CD14-positive monocyte (primary cell): ENCODE measurements around the gene KLHL21. TPM values are rescaled to one million over a fixed set of nuclear protein-coding genes. Genes with fewer than 3 reads are reported as not detected.

Source experiments
- DNase-seq, 3 donors: peaks; one replicate each; pipeline ENCODE4 v3.0.0-alpha.2; 2011 to 2022
- H2AFZ ChIP-seq: 2 replicates; pipeline ENCODE4 v1.6.0; 2012; ENCODE audit warnings: mild to moderate bottlenecking, low read depth, low read length, inconsistent platforms; ENCODE audit not compliant: insufficient read depth, poor library complexity, severe bottlenecking
- H3K27ac ChIP-seq, 2 donors: 1 replicate in 1 of 2; 2 replicates in 1 of 2; pipeline ENCODE4 v1.5.1; 2012 to 2013; ENCODE audit warnings: low read length in 2 of 2, control low read depth in 1 of 2, inconsistent platforms in 1 of 2, low read depth in 1 of 2, mild to moderate bottlenecking in 1 of 2
- H3K27me3 ChIP-seq, 2 donors: one replicate each; pipeline versions ENCODE4 v1.6.0 to v1.6.1; 2011 to 2013; ENCODE audit warnings: low read length in 2 of 2; ENCODE audit not compliant: control insufficient read depth in 2 of 2, insufficient read depth in 2 of 2
- H3K36me3 ChIP-seq, 2 donors: replicated peaks in 1 of 2; 1 replicate in 1 of 2; 2 replicates in 1 of 2; pipeline versions ENCODE4 v1.5.1 to v1.6.1; 2012 to 2013; ENCODE audit warnings: low read length in 2 of 2, control low read depth in 1 of 2, inconsistent platforms in 1 of 2, mild to moderate bottlenecking in 1 of 2; ENCODE audit not compliant: insufficient read depth in 2 of 2, control insufficient read depth in 1 of 2
- H3K4me1 ChIP-seq, 2 donors: 1 replicate in 1 of 2; 2 replicates in 1 of 2; pipeline versions ENCODE4 v1.5.1 to v1.6.1; 2012 to 2013; ENCODE audit warnings: low read length in 2 of 2, control low read depth in 1 of 2, inconsistent platforms in 1 of 2, mild to moderate bottlenecking in 1 of 2, moderate library complexity in 1 of 2; ENCODE audit not compliant: insufficient read depth in 2 of 2, control insufficient read depth in 1 of 2
- H3K4me2 ChIP-seq: replicated peaks from 2 replicates; pipeline ENCODE3; 2012; ENCODE audit warnings: low read length, moderate library complexity, mild to moderate bottlenecking; ENCODE audit not compliant: poor library complexity, severe bottlenecking; ENCODE audit errors: extremely low read depth
- H3K4me3 ChIP-seq, 3 experiments: fragments of 200-600 bp in 1 of 3; sonication (generic) in 1 of 3; replicated peaks in 1 of 3; 1 replicate in 2 of 3; 2 replicates in 1 of 3; pipeline ENCODE4 v1.5.1; 2011 to 2013; ENCODE audit warnings: low read length in 3 of 3, mild to moderate bottlenecking in 3 of 3, control low read depth in 2 of 3, low read depth in 2 of 3, inconsistent platforms in 1 of 3, moderate library complexity in 1 of 3
- H3K79me2 ChIP-seq: 2 replicates; pipeline ENCODE4 v1.6.0; 2012; ENCODE audit warnings: mild to moderate bottlenecking, control low read depth, inconsistent platforms, low read length, moderate library complexity; ENCODE audit not compliant: insufficient read depth
- H3K9ac ChIP-seq: 2 replicates; pipeline ENCODE4 v1.6.0; 2017; ENCODE audit warnings: low read length, mild to moderate bottlenecking; ENCODE audit not compliant: insufficient read depth, poor library complexity, severe bottlenecking
- H3K9me3 ChIP-seq, 2 donors: replicated peaks in 1 of 2; 1 replicate in 1 of 2; 2 replicates in 1 of 2; pipeline versions ENCODE4 v1.5.1 to v1.6.1; 2012 to 2013; ENCODE audit warnings: low read length in 2 of 2, control low read depth in 1 of 2; ENCODE audit not compliant: control insufficient read depth in 1 of 2, insufficient read depth in 1 of 2
- H4K20me1 ChIP-seq: 2 replicates; pipeline ENCODE4 v1.6.0; 2012; ENCODE audit warnings: mild to moderate bottlenecking, low read length, control low read depth, moderate library complexity; ENCODE audit not compliant: insufficient read depth
- H3K27ac Mint-ChIP-seq, 7 donors: one replicate each; pipeline ENCODE4 v1.8.0; 2020; ENCODE audit warnings: mild to moderate bottlenecking in 7 of 7, mixed read lengths in 7 of 7, moderate library complexity in 6 of 7, inconsistent platforms in 2 of 7
- H3K27me3 Mint-ChIP-seq, 3 donors: one replicate each; pipeline ENCODE4 v1.8.0; 2021 to 2022; ENCODE audit warnings: low read depth in 3 of 3, mild to moderate bottlenecking in 3 of 3, mixed read lengths in 3 of 3, moderate library complexity in 3 of 3, inconsistent platforms in 1 of 3
- H3K36me3 Mint-ChIP-seq, 2 donors: one replicate each; pipeline ENCODE4 v1.8.0; 2020; ENCODE audit warnings: mixed read lengths in 2 of 2, inconsistent platforms in 1 of 2, mild to moderate bottlenecking in 1 of 2
- H3K4me1 Mint-ChIP-seq: one replicate; pipeline ENCODE4 v1.8.0; 2020; ENCODE audit warnings: mild to moderate bottlenecking, mixed read lengths
- H3K4me3 Mint-ChIP-seq, 2 donors: one replicate each; pipeline ENCODE4 v1.8.0; 2020; ENCODE audit warnings: mild to moderate bottlenecking in 2 of 2, mixed read lengths in 2 of 2, moderate library complexity in 1 of 2
- H3K9me3 Mint-ChIP-seq, 7 donors: one replicate each; pipeline ENCODE4 v1.8.0; 2020 to 2022; ENCODE audit warnings: mixed read lengths in 7 of 7, mild to moderate bottlenecking in 6 of 7, moderate library complexity in 6 of 7, inconsistent platforms in 2 of 7
- WGBS: methylation state at CpG from one replicate; pipeline ENCODE4 v1.1.5; 2013; ENCODE audit warnings: missing lambda C conversion rate; ENCODE audit not compliant: insufficient coverage; 5-methylcytosine and 5-hydroxymethylcytosine counted together
- intact Hi-C, 2 donors: fragments of 100-400 bp; cut with micrococcal nuclease; formaldehyde crosslinking; loops; one replicate each; pipeline versions ENCODE4 v1.15.0 to v1.15.1; 2023
- polyA plus RNA-seq, 3 donors: library from polyadenylated mRNA; depleted of rRNA in 1 of 3; unstranded in 2 of 3; stranded (reverse) in 1 of 3; fragments of 300-500 nt in 2 of 3; fragments of >200 nt in 1 of 3; fragmentation: Illumina TruSeq in 2 of 3; gene quantifications; 1 replicate in 2 of 3; 2 replicates in 1 of 3; pipeline ENCODE4 v1.2.3, GENCODE V29; 2012 to 2021
- TF ChIP-seq, protein P1 (sequence below): fragments of 200-600 bp; IDR thresholded peaks from one replicate; pipeline ENCODE4 v1.8.0; 2022; ENCODE audit warnings: antibody characterized with exemption, mild to moderate bottlenecking

The KLHL21 gene
- polyA plus RNA-seq, 3 donors: 5.9 to 31.0 (median 7.3) TPM

DNA sequence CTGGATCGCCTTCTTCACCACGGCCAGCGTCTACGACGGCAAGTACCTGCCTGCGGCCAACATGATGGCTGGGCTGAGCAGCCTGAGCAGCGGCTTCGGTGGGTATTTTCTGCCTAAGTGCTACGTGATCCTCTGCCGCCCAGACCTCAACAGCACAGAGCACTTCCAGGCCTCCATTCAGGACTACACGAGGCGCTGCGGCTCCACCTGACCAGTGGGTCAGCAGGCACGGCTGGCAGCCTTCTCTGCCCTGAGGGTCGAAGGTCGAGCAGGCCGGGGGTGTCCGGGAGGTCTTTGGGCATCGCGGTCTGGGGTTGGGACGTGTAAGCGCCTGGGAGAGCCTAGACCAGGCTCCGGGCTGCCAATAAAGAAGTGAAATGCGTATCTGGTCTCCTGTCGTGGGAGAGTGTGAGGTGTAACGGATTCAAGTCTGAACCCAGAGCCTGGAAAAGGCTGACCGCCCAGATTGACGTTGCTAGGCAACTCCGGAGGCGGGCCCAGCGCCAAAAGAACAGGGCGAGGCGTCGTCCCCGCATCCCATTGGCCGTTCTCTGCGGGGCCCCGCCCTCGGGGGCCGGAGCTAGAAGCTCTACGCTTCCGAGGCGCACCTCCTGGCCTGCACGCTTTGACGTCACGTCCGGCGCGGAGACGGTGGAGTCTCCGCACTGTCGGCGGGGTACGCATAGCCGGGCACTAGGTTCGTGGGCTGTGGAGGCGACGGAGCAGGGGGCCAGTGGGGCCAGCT lies 23.1 kb downstream of the KLHL21 start, which contains the start of gene ZBTB48:
Gene ZBTB48 (plus strand): TSS at position 621 of the 745 bp plus-strand sequence. CDS start 616 bp downstream, outside the sequence.
- Histone ChIP-seq H3K36me3 (peaks cover 0 to 4% of the 10 kb centered on the region in 2 donors), H3K4me1 (peaks cover 33 to 34% of the 10 kb centered on the region in 2 donors), H3K4me2 (peak within 1 kb of the TSS; percentile 88), H3K4me3 (peak within 1 kb of the TSS; percentile 61 to 83 (median 76)), H3K9me3 (no peaks in the 10 kb centered on the region), H3K27me3 (no peaks in the 10 kb centered on the region), H2AFZ (peak within 1 kb of the TSS; percentile 70), H3K9ac (peak within 1 kb of the TSS; percentile 99), H3K79me2 (peaks cover 31% of the 10 kb centered on the region), H3K27ac (peak within 1 kb of the TSS; percentile 88 to 97), H4K20me1 (peaks cover 35% of the 10 kb centered on the region)
- Mint-ChIP-seq H3K36me3 (peaks cover 5% of the 10 kb centered on the region in 2 donors), H3K4me3 (peak within 1 kb of the TSS; percentile 96 to 97), H3K27ac (peak within 1 kb of the TSS; percentile 97 to 100 (median 99)), H3K27me3 (peaks cover 0 to 3% (median 1%) of the 10 kb centered on the region in 3 donors), H3K4me1 (peaks cover 35% of the 10 kb centered on the region), H3K9me3 (peaks cover 0 to 3% (median 0%) of the 10 kb centered on the region in 7 donors)
- 20% methylated on average over 58 of the region's 58 CpGs for WGBS
- DNase-seq: peak; percentile 97 to 98 (median 98)
- TF ChIP-seq, protein P1, sequence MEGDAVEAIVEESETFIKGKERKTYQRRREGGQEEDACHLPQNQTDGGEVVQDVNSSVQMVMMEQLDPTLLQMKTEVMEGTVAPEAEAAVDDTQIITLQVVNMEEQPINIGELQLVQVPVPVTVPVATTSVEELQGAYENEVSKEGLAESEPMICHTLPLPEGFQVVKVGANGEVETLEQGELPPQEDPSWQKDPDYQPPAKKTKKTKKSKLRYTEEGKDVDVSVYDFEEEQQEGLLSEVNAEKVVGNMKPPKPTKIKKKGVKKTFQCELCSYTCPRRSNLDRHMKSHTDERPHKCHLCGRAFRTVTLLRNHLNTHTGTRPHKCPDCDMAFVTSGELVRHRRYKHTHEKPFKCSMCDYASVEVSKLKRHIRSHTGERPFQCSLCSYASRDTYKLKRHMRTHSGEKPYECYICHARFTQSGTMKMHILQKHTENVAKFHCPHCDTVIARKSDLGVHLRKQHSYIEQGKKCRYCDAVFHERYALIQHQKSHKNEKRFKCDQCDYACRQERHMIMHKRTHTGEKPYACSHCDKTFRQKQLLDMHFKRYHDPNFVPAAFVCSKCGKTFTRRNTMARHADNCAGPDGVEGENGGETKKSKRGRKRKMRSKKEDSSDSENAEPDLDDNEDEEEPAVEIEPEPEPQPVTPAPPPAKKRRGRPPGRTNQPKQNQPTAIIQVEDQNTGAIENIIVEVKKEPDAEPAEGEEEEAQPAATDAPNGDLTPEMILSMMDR: no peak
- intact Hi-C loops: loop anchor here (1.0 to 5.0 kb wide), 3 partner anchors 21 to 38 kb away; partner anchors contain the start of gene PHF13 (in 1 of the 2)

GRCh38 chr1:6578624-6579373 lies 23.9 kb downstream of the KLHL21 start:
- Mint-ChIP-seq H3K27me3 (peaks cover 0 to 3% (median 1%) of the 10 kb centered on the region in 3 donors), H3K4me1 (peaks cover 34% of the 10 kb centered on the region), H3K9me3 (peaks cover 0 to 3% (median 0%) of the 10 kb centered on the region in 7 donors), H3K36me3 (peaks cover 0 to 1% of the 10 kb centered on the region in 2 donors), H3K4me3 (no peak overlapping the region), H3K27ac (peak overlapping the region; percentile 97 to 100 (median 99))
- peaks cover 28% of the 10 kb centered on the region for H3K79me2 ChIP-seq
- peak overlapping the region in 1 of 3 experiments; percentile 83 for H3K4me3 ChIP-seq
- WGBS: 91% methylated on average over 14 of the region's 14 CpGs
- peaks cover 33 to 34% of the 10 kb centered on the region in 2 donors for H3K4me1 ChIP-seq
- H3K27me3 ChIP-seq: no peaks in the 10 kb centered on the region
- intact Hi-C loops: no loop called here
- peak overlapping the region in 1 of 2 donors; percentile 97 for H3K27ac ChIP-seq
- TF ChIP-seq, protein P1: no peak
- peak overlapping the region; percentile 88 for H3K4me2 ChIP-seq
- peak overlapping the region; percentile 70 for H2AFZ ChIP-seq
- H3K9ac ChIP-seq: peak overlapping the region; percentile 99
- H3K9me3 ChIP-seq: no peaks in the 10 kb centered on the region
- H3K36me3 ChIP-seq: no peaks in the 10 kb centered on the region
- H4K20me1 ChIP-seq: peaks cover 28% of the 10 kb centered on the region
- peak in 1 of 3 donors; percentile 8 for DNase-seq
